ENCODE measurements around the gene GLCCI1.

The GLCCI1 gene

DNA sequence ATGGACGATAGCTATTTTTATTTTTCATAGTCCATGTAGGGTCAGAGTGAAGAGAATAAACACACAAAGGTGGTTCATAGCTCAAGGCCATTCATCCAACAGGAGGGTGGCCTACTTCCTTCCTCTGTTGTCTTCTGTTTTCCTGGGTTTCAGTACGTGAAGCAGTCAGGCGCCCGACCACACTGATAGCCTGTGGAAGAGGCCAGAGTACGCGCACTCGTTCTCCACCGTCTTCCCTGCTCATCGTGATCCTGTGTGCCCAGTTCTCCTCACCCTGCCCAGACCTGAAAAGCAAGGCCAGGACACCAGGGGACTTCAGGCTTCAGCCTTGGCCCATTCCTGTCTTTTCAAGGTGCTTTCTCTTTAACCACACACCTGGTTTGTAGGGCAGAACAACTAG lies 134.7 kb downstream of the GLCCI1 start:
- Histone ChIP-seq H3K9me3 (ENCODE audit: severe bottlenecking) (peaks cover 2% of the 10 kb centered on the region), H3K27ac (no peak overlapping the region), H3K4me3 (ENCODE audit: low read depth, low read length) (no peak overlapping the region), H3K36me3 (no peaks in the 10 kb centered on the region), H3K27me3 (ENCODE audit: insufficient read depth, low read depth, severe bottlenecking) (no peaks in the 10 kb centered on the region)
- no peak for DNase-seq
- TF ChIP-seq, protein P1, sequence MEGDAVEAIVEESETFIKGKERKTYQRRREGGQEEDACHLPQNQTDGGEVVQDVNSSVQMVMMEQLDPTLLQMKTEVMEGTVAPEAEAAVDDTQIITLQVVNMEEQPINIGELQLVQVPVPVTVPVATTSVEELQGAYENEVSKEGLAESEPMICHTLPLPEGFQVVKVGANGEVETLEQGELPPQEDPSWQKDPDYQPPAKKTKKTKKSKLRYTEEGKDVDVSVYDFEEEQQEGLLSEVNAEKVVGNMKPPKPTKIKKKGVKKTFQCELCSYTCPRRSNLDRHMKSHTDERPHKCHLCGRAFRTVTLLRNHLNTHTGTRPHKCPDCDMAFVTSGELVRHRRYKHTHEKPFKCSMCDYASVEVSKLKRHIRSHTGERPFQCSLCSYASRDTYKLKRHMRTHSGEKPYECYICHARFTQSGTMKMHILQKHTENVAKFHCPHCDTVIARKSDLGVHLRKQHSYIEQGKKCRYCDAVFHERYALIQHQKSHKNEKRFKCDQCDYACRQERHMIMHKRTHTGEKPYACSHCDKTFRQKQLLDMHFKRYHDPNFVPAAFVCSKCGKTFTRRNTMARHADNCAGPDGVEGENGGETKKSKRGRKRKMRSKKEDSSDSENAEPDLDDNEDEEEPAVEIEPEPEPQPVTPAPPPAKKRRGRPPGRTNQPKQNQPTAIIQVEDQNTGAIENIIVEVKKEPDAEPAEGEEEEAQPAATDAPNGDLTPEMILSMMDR (IDR thresholded peaks at IDR 0.05; ENCODE audit: low read depth, low read length), result no peak

DNA sequence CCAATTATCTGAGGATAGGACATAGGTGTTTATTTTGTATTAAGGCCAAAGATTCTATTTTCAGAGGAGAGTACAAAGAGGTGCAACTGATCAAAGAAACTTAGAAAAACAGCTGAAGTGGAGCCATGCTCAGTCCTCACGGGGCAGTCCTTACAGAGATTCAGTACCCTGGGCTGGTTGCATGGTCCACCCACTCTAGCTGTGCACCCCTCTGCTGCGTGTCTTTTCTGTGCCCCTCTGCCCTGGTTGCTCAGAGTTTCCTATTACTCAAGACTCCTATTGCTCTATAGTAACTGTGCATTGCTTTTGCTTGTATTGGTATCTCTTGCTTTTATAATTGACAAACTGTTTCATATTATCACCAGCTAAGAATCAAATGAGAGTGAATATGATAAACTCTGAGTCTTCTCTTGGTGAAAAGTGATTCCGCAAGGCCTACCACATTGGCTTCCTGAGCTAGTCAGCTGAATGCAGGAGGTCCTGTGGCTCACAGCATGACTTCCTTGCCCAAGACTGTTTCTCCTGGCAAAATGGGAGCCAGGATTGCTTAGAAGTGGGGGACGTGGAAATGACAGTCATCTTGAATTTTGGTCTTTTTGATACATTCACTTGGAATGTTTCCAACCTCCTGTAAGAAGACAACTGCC lies 137.0 kb downstream of the GLCCI1 start:
- Histone ChIP-seq H3K9me3 (ENCODE audit: severe bottlenecking) (peaks cover 2% of the 10 kb centered on the region), H3K27me3 (ENCODE audit: insufficient read depth, low read depth, severe bottlenecking) (no peaks in the 10 kb centered on the region), H3K36me3 (no peaks in the 10 kb centered on the region), H3K27ac (no peak overlapping the region), H3K4me3 (ENCODE audit: low read depth, low read length) (no peak overlapping the region)
- TF ChIP-seq, protein P1 (IDR thresholded peaks at IDR 0.05; ENCODE audit: low read depth, low read length), result no peak
- no peak for DNase-seq

DNA sequence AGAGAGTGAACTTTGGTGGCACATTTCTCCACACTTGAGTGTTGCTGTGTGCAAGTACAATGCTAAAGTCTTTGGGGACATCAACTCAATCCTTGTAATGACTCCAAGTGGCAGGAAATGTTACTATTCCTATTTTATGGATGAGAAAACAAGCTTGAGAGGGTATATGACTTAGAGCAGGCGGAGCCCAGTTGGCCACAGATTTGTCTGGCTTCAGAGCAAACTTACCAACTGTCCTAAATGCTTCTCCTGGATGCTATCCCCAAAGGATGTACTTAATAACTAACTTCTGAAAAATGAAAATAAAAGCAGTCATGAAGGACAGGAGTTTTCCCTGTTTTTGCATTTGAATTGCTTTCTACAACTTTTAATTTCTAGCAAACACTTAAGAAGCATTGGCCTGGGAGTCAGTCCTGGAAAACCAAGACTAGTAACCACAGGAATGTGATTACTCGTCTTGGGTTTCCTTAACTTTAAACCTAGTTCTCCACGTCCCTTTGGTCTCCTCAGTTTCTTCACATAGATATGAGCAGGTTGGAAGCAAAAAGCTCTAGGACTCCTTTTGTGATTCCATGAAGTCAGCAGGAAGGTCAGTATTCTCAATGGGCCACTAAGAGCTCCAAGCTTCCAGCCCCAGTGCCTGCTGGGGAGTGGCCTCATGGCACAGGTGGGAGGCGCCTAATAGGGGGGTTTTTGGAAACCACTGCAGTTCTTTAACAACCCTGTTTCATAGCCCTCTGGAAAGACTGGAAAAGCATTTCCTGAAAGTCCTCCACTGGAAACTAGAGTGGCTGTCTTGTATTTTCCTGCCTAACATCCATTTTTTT lies 140.8 kb downstream of the GLCCI1 start:
- peaks cover 7% of the 10 kb centered on the region for H3K9me3 ChIP-seq (ENCODE audit: severe bottlenecking)
- H3K4me3 ChIP-seq (ENCODE audit: low read depth, low read length), result no peak overlapping the region
- H3K36me3 ChIP-seq, result no peaks in the 10 kb centered on the region
- DNase-seq, result no peak
- H3K27ac ChIP-seq, result no peak overlapping the region
- no peaks in the 10 kb centered on the region for H3K27me3 ChIP-seq (ENCODE audit: insufficient read depth, low read depth, severe bottlenecking)
- TF ChIP-seq, protein P1 (IDR thresholded peaks at IDR 0.05; ENCODE audit: low read depth, low read length), result no peak

DNA sequence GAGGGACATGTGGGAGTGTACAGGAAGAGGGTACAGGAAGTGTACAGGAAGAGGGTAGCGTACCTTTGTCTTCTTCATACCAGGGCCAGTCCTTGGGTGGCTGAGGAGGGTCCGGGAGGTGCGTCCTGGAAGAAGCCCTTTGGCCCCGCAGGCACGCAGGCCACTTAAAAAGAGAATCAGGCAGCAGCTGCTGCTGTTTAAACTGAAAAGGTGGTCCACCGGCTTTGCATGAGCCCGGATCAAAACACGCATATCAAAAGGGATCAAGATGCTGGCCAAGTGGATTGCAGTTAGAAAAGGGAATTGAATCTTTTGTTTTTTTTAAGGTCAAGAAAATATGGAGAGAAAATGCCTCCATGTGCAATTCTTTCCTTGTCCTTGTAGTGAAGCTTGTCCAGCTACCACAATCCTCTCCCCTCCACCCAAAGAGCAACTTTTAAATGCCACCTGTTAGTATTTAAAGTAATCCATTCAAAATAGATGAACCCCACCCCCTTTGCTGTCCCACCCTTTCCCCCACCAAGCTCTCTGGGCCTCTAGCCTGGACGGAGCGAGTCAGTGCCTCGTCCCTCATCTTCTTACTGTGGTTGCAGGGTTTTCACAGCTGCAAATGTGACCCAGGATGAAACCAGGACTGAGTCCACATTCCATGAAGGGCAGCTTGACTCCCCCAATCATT lies 142.8 kb downstream of the GLCCI1 start:
- H3K9me3 ChIP-seq (ENCODE audit: severe bottlenecking), result peaks cover 7% of the 10 kb centered on the region
- no peaks in the 10 kb centered on the region for H3K27me3 ChIP-seq (ENCODE audit: insufficient read depth, low read depth, severe bottlenecking)
- no peak for DNase-seq
- H3K4me3 ChIP-seq (ENCODE audit: low read depth, low read length), result no peak overlapping the region
- no peak overlapping the region for H3K27ac ChIP-seq
- H3K36me3 ChIP-seq, result no peaks in the 10 kb centered on the region
- TF ChIP-seq, protein P1 (IDR thresholded peaks at IDR 0.05; ENCODE audit: low read depth, low read length), result no peak

DNA sequence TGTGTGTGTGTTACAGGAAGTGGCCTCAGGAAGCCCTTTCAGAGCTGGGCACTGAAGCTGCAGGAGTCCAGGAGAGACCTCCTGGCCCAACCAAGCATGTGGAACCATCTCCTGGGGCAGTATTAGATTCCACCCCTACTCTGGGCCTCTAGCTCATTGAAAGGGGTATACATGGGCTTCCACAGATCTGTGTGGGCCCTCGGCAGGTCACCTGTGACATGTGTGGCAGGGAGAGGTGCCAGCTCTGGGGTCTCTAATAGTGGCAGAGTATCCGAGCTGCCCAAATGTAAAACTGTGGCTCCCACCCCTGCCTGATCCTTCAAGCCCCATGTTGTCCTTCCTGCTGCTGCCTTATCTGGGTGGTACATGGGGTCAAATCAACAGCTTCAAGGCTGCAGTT lies 144.1 kb downstream of the GLCCI1 start:
- Histone ChIP-seq H3K36me3 (no peaks in the 10 kb centered on the region), H3K27ac (no peak overlapping the region), H3K4me3 (ENCODE audit: low read depth, low read length) (no peak overlapping the region), H3K27me3 (ENCODE audit: insufficient read depth, low read depth, severe bottlenecking) (no peaks in the 10 kb centered on the region), H3K9me3 (ENCODE audit: severe bottlenecking) (peaks cover 7% of the 10 kb centered on the region)
- no peak for DNase-seq
- TF ChIP-seq, protein P1 (IDR thresholded peaks at IDR 0.05; ENCODE audit: low read depth, low read length), result no peak
